Suprapubic skin (tissue), 3 donors: ENCODE measurements around the gene EFNB1.

Experiments
- CTCF ChIP-seq, 2 donors: fragments of 200-600 bp in 1 of 2; fragments of 450-650 bp in 1 of 2; sonication (generic) in 1 of 2; IDR thresholded peaks; one replicate each; pipeline ENCODE4 v1.5.1; 2016 to 2019; ENCODE audit warnings: antibody characterized with exemption in 2 of 2, mild to moderate bottlenecking in 1 of 2, moderate library complexity in 1 of 2
- EP300 ChIP-seq: sonication (generic); formaldehyde crosslinking; IDR thresholded peaks from one replicate; pipeline ENCODE4 v1.6.1; 2017; ENCODE audit warnings: antibody characterized with exemption
- POLR2A ChIP-seq, 2 donors: fragments of 450-650 bp; IDR thresholded peaks; one replicate each; pipeline ENCODE4 v1.6.1; 2017; ENCODE audit warnings: antibody characterized with exemption in 2 of 2, mild to moderate bottlenecking in 2 of 2, moderate library complexity in 2 of 2

- TF ChIP-seq POLR2A (IDR thresholded peaks at IDR 0.05) (no peak), CTCF (IDR thresholded peaks at IDR 0.05) (no peak), EP300 (no peak)
These were observed 60.4 kb downstream of the EFNB1 start for GRCh38 chrX:68889249-68889648.
